Activated CD8-positive, alpha-beta memory T cell treated with anti-CD3 and anti-CD28 coated beads for 36 hours (primary cell): ENCODE measurements around the gene CDH18. TPM values are rescaled to one million over a fixed set of nuclear protein-coding genes. Genes with fewer than 3 reads are reported as not detected.

Experiments
- CTCF ChIA-PET: fragments of 350-600 bp; sonication (Branson Sonifier 250); formaldehyde crosslinking; loops from one replicate; lab custom pipeline; 2021; ENCODE audit warnings: antibody characterized with exemption; lab: Charles Lee
- POLR2A ChIA-PET: fragments of 350-600 bp; sonication (Branson Sonifier 250); formaldehyde crosslinking; loops from one replicate; lab custom pipeline; 2021; ENCODE audit warnings: antibody characterized with exemption; lab: Charles Lee
- total RNA-seq, 2 experiments: library from RNA; stranded (reverse); gene quantifications; one replicate each; pipeline ENCODE4 v1.2.3, GENCODE V29; 2021

The CDH18 gene
- total RNA-seq, 2 experiments from 2014 or later = not detected

GRCh38 chr5:19940192-19940591 is 47.8 kb downstream of the CDH18 start:
- POLR2A ChIA-PET = no interaction called here
- CTCF ChIA-PET = no interaction called here

- POLR2A ChIA-PET = no interaction called here
- CTCF ChIA-PET = no interaction called here
These were observed 57.5 kb downstream of the CDH18 start for GRCh38 chr5:19930451-19930850.

GRCh38 chr5:19928562-19929421 is 59.2 kb downstream of the CDH18 start:
- CTCF ChIA-PET = no interaction called here
- POLR2A ChIA-PET = no interaction called here

GRCh38 chr5:19927919-19928318 is 60.1 kb downstream of the CDH18 start:
- CTCF ChIA-PET = no interaction called here
- POLR2A ChIA-PET = no interaction called here

- POLR2A ChIA-PET = no interaction called here
- CTCF ChIA-PET = no interaction called here
These were observed 60.8 kb downstream of the CDH18 start for GRCh38 chr5:19927170-19927569.

- CTCF ChIA-PET = no interaction called here
- POLR2A ChIA-PET = no interaction called here
These were observed 64.3 kb downstream of the CDH18 start for GRCh38 chr5:19923742-19924141.

- ChIA-PET POLR2A (no interaction called here), CTCF (no interaction called here)
These were observed 67.2 kb downstream of the CDH18 start for GRCh38 chr5:19920761-19921160.

GRCh38 chr5:19918780-19919179 is 69.2 kb downstream of the CDH18 start:
- ChIA-PET CTCF (no interaction called here), POLR2A (no interaction called here)

- CTCF ChIA-PET = no interaction called here
These were observed 70.3 kb downstream of the CDH18 start for GRCh38 chr5:19917588-19918122.

GRCh38 chr5:19910136-19910535 is 77.9 kb downstream of the CDH18 start:
- ChIA-PET CTCF (no interaction called here), POLR2A (no interaction called here)

More at GRCh38 chr5:19917588-19918122, 70.3 kb downstream of the CDH18 start:
- POLR2A ChIA-PET = no interaction called here

GRCh38 chr5:19904766-19905165 is 83.2 kb downstream of the CDH18 start:
- POLR2A ChIA-PET = no interaction called here
- CTCF ChIA-PET = no interaction called here

GRCh38 chr5:19903611-19904010 is 84.4 kb downstream of the CDH18 start:
- POLR2A ChIA-PET = no interaction called here
- CTCF ChIA-PET = no interaction called here

- ChIA-PET CTCF (no interaction called here), POLR2A (no interaction called here)
These were observed 85.6 kb downstream of the CDH18 start for GRCh38 chr5:19902316-19902934.

GRCh38 chr5:19900269-19900668 is 87.7 kb downstream of the CDH18 start:
- POLR2A ChIA-PET = no interaction called here

GRCh38 chr5:19891658-19892057 is 96.3 kb downstream of the CDH18 start:
- POLR2A ChIA-PET = no interaction called here
- CTCF ChIA-PET = no interaction called here

More at GRCh38 chr5:19900269-19900668, 87.7 kb downstream of the CDH18 start:
- CTCF ChIA-PET = no interaction called here

GRCh38 chr5:19886123-19886917 is 101.7 kb downstream of the CDH18 start:
- CTCF ChIA-PET = no interaction called here
- POLR2A ChIA-PET = no interaction called here

- POLR2A ChIA-PET = no interaction called here
- CTCF ChIA-PET = no interaction called here
These were observed 102.8 kb downstream of the CDH18 start for GRCh38 chr5:19885040-19885824.

GRCh38 chr5:19880859-19881436 is 107.1 kb downstream of the CDH18 start:
- CTCF ChIA-PET = no interaction called here
- POLR2A ChIA-PET = no interaction called here

GRCh38 chr5:19880458-19880857 is 107.5 kb downstream of the CDH18 start:
- ChIA-PET POLR2A (no interaction called here), CTCF (interaction anchor here (0.6 kb wide), 1 partner anchor 1794 kb away, joined by 4 read pairs; no protein-coding TSS in a partner anchor)
